ENCODE data around the gene FAM133A. TPM values are rescaled to one million over a fixed set of nuclear protein-coding genes. Genes with fewer than 3 reads are reported as not detected.

Gene FAM133A
- total and polyA plus RNA-seq, 2 experiments from 2014 or later, result 0.07 to 0.93 TPM

DNA sequence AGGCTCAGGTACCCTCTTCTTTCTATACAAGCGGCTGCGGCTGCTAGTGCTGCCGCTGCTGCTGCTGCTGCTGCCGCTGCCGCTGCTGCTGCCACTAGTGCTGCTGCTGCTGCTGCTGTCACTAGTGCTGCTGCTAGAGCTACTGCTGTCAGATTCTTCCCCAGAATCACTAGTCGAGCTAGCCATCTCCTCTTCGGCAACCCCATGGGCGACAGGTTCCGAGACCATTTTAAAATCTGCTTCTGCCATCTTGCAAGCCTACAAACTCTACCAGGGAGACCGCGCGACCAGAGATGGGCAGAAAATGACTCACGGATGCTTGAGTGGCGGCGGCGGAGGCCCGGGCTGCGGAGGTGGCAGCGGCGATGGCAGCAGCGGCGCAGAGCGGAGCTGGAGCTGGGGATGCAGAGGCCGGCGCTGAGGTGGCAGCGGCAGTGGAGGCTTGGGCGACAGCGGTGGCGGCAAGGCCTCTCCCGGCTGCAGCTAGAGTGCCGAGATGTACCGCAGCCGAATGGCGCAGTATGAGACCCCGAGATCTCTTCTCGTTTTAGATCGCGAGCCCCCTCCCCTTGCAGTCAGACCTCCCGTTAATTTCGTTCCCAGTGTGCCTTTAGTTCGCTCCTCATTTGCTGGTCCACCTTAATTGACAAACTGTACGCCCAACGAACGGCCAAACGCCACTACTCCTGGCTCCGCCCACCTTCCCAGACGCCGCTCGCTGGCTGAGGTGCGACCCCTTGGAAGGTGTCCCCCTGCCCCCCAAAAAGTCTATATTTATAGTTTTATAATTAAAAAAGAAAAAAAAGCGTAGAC, 744 bp upstream of the FAM133A start, which contains the start of gene NAP1L3:
NAP1L3 (minus strand) TSS at position 523 of the 813 bp plus-strand sequence; CDS start at position 249, 274 bp downstream.
- Histone ChIP-seq H3K4me1 (ENCODE audit: insufficient read depth) (no peaks in the 10 kb centered on the region), H3K4me2 (peak within 1 kb of the TSS; percentile 91), H3K27ac (peak within 1 kb of the TSS; percentile 87), H2AFZ (peak within 1 kb of the TSS; percentile 97), H3K27me3 (peaks cover 14% of the 10 kb centered on the region), H3K9me3 (ENCODE audit: low read depth) (no peaks in the 10 kb centered on the region), H3K9me2 (replicated peaks; ENCODE audit: insufficient read depth) (no peaks in the 10 kb centered on the region), H3K36me3 (replicated peaks; ENCODE audit: insufficient read depth, low read depth) (no peaks in the 10 kb centered on the region), H3K4me3 (peak within 1 kb of the TSS; percentile 69), H4K20me1 (ENCODE audit: insufficient read depth, poor library complexity, severe bottlenecking) (no peaks in the 10 kb centered on the region), H3K79me2 (peaks cover 11% of the 10 kb centered on the region)
- DNase-seq (ENCODE audit: low spot score), result peak; percentile 89
- under 1% methylated on average over 50 of the region's 51 CpGs for WGBS (ENCODE audit: low lambda C conversion rate, missing lambda C conversion rate)
- TF ChIP-seq, protein P1, sequence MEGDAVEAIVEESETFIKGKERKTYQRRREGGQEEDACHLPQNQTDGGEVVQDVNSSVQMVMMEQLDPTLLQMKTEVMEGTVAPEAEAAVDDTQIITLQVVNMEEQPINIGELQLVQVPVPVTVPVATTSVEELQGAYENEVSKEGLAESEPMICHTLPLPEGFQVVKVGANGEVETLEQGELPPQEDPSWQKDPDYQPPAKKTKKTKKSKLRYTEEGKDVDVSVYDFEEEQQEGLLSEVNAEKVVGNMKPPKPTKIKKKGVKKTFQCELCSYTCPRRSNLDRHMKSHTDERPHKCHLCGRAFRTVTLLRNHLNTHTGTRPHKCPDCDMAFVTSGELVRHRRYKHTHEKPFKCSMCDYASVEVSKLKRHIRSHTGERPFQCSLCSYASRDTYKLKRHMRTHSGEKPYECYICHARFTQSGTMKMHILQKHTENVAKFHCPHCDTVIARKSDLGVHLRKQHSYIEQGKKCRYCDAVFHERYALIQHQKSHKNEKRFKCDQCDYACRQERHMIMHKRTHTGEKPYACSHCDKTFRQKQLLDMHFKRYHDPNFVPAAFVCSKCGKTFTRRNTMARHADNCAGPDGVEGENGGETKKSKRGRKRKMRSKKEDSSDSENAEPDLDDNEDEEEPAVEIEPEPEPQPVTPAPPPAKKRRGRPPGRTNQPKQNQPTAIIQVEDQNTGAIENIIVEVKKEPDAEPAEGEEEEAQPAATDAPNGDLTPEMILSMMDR (IDR thresholded peaks at IDR 0.05; ENCODE audit: poor library complexity), result no peak
- TF ChIP-seq EZH2 (IDR thresholded peaks at IDR 0.05; ENCODE audit: borderline replicate concordance) (no peak), EZH2phosphoT487 (IDR thresholded peaks at IDR 0.05; ENCODE audit: low read depth, severe bottlenecking, unreplicated experiment) (no peak)

DNA sequence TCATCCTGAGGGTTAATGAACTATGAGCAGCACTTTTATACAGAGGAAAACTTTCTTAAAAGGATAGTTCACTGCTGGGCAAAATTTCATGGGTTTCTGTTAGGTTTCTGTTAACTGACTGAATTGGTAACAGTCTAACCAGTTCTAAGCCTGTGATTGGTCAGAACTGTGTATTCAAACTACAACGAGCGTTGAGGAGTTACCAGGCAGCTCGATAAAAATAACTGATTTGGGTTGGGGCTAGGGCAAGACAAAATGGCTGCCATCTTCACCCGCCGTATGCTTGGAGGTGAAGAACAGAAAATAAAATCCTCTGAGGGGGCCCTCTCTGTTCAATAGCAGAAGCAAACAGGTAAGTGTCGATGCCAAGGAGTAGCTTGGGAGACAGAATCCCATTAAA, 22.0 kb downstream of the FAM133A start:
- 95% methylated on average over 6 of the region's 6 CpGs for WGBS (ENCODE audit: low lambda C conversion rate, missing lambda C conversion rate)
- no peak for TF ChIP-seq EZH2phosphoT487 (IDR thresholded peaks at IDR 0.05; ENCODE audit: low read depth, severe bottlenecking, unreplicated experiment)
- TF ChIP-seq, protein P1 (IDR thresholded peaks at IDR 0.05; ENCODE audit: poor library complexity), result no peak
- TF ChIP-seq EZH2 (IDR thresholded peaks at IDR 0.05; ENCODE audit: borderline replicate concordance), result no peak
- Histone ChIP-seq H3K9me2 (replicated peaks; ENCODE audit: insufficient read depth) (no peaks in the 10 kb centered on the region), H4K20me1 (ENCODE audit: insufficient read depth, poor library complexity, severe bottlenecking) (no peaks in the 10 kb centered on the region), H3K79me2 (no peaks in the 10 kb centered on the region), H3K4me3 (no peak overlapping the region), H3K9me3 (ENCODE audit: low read depth) (no peaks in the 10 kb centered on the region), H3K36me3 (replicated peaks; ENCODE audit: insufficient read depth, low read depth) (no peaks in the 10 kb centered on the region), H3K27ac (no peak overlapping the region), H3K4me2 (no peak overlapping the region), H2AFZ (no peak overlapping the region), H3K27me3 (no peaks in the 10 kb centered on the region), H3K4me1 (ENCODE audit: insufficient read depth) (no peaks in the 10 kb centered on the region)
- no peak for DNase-seq (ENCODE audit: low spot score)

DNA sequence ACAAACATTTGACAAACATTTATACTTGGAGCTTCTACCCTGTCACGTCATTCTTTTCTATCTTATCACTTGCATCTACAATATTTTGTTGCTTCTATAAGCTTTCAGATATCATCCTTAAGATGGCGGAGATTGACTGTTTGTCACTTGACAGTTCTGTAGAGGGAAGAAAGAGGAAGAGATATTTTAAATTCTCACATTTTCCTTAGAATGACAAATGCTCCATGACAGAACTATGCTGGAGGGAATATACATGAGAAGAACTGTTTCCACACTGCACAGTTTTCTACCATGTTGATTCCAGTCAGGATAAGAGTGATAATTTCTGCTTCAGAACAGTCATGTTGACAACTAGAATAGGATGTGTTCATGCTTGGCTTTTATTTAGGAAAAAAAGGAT, 29.7 kb downstream of the FAM133A start:
- H3K79me2 ChIP-seq, result no peaks in the 10 kb centered on the region
- H4K20me1 ChIP-seq (ENCODE audit: insufficient read depth, poor library complexity, severe bottlenecking), result no peaks in the 10 kb centered on the region
- no peak overlapping the region for H3K27ac ChIP-seq
- no peak for DNase-seq (ENCODE audit: low spot score)
- H3K36me3 ChIP-seq (replicated peaks; ENCODE audit: insufficient read depth, low read depth), result no peaks in the 10 kb centered on the region
- TF ChIP-seq, protein P1 (IDR thresholded peaks at IDR 0.05; ENCODE audit: poor library complexity), result no peak
- TF ChIP-seq EZH2phosphoT487 (IDR thresholded peaks at IDR 0.05; ENCODE audit: low read depth, severe bottlenecking, unreplicated experiment), result no peak
- TF ChIP-seq EZH2 (IDR thresholded peaks at IDR 0.05; ENCODE audit: borderline replicate concordance), result no peak
- H2AFZ ChIP-seq, result no peak overlapping the region
- H3K9me2 ChIP-seq (replicated peaks; ENCODE audit: insufficient read depth), result no peaks in the 10 kb centered on the region
- no peaks in the 10 kb centered on the region for H3K27me3 ChIP-seq
- H3K9me3 ChIP-seq (ENCODE audit: low read depth), result no peaks in the 10 kb centered on the region
- H3K4me1 ChIP-seq (ENCODE audit: insufficient read depth), result no peaks in the 10 kb centered on the region
- WGBS (ENCODE audit: low lambda C conversion rate, missing lambda C conversion rate), result 81% methylated on average over 2 of the region's 2 CpGs
- H3K4me3 ChIP-seq, result no peak overlapping the region
- H3K4me2 ChIP-seq, result no peak overlapping the region
